ENCODE measurements around the gene OOSP4A.

OOSP4A gene

DNA sequence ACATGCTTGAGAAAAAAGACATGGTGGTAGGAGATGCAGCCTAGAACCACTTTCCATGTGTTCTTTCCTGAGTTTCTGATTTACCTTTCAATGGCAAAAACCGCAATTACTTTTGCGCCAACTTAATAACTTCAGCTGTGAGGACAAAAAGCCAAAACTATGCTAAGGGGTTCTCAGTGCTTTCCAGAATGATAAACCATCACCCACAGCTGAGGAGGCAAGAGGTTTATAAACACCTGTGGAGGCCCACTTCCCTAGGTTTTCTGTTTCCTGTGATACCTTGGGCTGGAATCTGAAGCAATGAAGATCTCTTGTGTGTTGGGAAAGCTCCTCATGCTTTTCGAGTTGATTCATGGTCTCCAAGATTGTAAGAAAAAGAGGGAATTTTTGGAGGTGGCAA, at the start of gene OOSP4A:
OOSP4A (plus strand) TSS at position 301 of the 400 bp plus-strand sequence; CDS start at position 301, 0 bp downstream.
- no peak for DNase-seq

DNA sequence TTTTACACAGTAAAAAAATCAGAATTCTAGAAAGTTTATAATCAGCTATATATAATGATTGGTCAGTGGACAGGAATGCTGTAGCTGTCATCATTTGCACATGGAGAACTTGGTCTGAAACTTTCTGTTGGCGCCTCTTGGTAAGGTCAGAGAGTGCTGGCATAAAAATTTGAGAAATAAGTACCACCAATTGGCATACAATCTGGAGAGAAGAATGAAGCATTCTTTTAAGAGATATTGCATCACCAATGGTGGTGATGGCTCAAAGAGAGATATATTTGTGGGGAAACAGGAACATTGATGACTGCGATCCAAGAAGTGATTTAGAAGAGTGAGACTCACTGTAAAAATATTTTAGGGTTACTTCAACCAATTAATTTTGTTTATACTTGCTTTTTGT, 45.4 kb upstream of the OOSP4A start:
- DNase-seq = no peak

DNA sequence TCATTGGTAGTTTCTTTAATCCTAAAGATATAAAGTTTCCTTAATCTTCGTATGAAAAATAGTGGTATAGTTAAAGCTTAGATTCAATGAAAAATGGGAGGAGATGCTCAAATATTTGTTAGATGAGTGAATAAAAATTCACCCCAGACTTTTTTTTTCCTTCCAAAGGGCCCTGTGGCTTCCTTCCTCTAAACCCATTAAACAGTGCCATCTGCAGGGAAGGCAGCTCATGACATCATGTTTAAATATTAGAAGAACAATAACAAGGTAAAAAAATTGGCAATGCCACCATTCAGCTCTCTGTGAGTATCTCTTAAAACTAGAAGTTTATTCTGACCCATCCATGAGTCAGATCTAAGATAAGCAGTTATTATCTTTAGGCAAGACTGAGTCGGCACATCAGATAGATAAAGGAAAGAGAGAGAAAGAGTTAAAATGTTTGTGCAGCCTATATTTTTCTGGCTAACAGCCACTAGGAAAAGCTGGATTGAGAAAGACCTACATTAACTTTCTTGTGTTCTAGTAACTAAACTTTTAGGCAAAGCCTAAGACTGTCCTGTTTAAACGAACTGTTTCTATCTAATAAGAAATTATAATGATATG, 44.7 kb upstream of the OOSP4A start:
- no peak for DNase-seq

DNA sequence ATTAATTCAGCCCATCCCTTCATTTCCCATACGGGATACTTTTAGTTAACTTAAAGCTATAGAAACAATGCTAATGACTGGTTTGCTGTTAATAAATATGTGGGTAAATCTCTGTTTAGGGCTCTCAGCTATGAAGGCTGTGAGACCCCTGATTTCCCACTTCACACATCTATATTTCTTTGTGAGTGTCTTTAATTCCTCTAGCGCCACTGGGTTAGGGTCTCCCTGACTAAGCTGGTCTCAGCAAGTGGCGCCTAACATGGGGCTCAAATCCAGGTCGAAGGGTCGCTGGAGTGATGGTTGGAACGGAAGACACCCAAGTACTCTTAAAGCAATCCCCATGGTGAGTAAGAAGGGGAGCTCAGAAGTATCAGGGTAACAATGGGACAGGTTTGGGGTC, 40.0 kb upstream of the OOSP4A start:
- DNase-seq = no peak

DNA sequence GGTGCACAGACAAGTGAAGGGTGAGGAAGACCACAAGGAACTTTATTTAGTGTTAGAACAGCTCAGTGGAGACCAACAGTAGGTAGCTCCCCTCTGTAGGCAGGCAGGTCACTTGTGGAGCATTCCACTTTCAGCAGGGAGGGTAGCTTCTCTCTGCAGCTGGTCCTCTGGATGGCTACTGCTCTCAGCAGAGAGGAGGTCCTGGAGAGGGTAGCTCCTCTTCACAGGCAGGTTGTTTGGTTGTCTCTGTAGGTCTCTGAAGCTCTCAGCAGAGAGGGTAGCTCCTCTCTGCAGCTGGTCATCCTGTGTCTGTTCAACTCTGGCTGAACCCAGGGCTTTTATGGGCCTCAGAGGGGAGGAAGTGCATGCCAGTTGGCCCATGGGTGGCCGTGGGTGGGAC, 32.1 kb upstream of the OOSP4A start:
- DNase-seq = no peak

DNA sequence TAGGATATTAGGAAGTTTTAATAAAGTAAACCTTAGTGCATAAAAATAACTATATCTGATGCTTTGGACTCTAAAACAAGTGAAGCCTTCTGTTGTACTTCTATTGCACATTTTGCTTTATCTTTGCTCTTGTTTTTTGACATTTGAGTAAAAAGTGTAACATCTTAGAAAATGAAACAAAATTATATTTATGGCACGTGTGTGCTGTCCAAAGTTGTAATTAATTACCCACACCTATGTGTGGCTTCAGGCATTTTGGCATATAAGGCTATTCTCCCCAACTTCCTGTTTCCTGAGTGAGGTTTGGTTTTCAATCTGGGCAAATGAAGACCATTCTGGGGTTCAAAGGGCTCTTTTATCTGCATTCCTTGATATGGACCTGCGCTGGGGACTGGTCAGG, 25.7 kb upstream of the OOSP4A start, which contains the start of gene OOSP1:
OOSP1 (plus strand) TSS at position 301 of the 400 bp plus-strand sequence; CDS start at position 324, 23 bp downstream.
- no peak for DNase-seq

DNA sequence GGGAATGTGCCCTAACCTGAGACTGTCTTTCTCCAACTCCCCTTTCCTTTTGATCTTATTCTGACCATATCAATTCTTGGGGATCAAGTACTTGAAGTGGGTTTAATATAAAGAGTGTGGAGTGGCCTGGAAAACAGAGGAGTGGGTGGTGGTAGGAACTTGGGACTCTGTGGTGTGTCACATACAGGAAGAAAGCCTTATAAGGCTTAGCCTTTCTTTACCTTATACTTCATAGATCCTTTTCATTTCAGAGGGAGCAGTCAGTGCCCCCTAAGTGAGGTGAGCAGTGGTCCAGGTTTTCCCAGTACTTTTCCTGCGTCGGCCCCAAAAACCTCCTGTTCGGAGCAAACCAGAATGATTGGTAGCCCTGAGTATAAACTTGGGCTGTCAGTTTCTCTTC, 25.1 kb upstream of the OOSP4A start:
- DNase-seq = no peak

DNA sequence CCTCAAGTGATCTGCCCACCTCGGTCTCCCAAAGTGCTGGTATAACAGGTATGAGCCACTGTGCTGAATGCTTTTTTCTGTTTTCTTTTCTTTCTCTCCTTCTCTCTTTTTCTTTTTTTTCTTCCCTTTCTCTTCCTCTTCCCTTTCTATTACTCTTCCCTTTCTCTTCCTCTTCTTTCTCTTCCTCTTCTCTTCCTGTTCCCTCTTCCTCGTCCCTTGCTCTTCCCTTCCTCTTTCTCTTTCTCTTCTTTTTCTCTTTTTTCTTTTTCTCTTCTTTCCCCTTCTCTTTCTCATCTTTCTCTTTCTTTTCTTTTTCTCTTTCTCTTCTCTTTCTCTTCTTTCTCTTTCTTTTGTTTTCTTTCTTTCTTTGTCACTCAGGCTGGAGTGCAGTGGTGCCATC, 24.4 kb upstream of the OOSP4A start:
- no peak for DNase-seq

DNA sequence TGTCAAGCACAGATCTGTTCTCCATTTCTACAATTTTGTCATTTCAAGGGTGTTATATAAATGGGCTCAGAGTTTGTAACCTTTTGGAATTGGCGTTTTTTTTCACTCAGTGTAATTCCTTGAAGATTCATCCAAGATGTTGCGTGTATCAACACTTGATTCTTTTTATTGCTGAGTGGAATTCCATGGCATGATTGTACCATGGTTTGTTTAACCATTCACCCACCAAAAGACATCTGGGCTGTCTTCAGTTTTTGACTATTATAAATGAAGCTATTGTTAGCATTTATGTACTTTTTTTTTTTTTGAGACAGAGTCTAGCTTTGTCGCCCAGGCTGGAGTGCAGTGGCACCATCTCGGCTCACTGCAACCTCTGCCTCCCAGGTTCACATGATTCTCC, 22.7 kb upstream of the OOSP4A start:
- DNase-seq = no peak

DNA sequence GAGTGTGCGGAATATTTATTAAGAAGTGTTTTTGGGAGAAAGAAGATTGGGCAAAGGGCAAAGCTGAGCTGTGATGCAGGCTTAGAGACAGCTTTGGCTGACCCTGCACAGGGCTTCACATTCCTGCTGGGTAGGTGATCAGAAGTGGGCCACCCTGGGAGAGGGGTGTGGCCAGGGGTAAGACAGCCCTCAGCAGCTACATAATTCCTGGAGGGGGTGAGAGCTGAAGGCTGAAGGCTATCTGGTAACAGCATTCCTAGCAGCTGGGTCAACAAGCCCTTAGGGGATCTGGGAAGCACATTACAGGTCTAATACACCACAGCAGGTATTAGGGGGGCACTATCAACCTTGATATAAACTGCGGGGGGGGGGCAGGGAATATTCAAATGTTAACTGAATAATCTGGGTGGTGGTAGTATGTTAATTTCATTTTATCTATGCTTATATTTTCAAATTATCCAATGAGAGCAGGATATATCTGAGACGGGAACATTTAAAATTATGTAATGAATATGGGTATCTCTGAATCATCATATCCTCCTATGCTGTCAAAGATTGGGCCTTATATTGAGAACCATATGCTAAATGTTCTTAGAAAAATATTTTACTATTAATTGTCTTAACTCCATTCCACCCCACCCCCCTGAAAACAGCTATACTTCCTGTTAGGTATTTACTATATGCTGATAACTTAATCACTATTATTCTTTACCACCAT, 19.7 kb upstream of the OOSP4A start:
- DNase-seq = no peak

DNA sequence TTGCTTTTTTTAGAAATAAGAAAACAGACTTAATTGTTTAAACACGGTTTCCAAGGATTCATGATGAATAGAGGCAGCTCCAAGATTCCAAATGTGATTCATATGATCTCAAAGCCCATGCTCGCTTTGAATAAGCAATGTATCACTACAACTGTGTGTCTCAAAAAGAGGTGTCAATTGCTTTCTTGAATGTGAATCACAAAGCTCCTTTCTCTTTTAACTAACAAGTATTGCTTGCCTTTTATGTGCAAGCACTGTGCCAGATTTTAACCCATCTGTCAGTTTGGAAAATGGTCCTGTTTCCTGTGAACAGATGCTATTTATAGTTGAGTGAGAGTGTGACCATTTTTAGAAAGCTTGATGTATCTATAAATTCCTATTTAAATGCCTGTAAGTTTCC, 19.1 kb upstream of the OOSP4A start:
- no peak for DNase-seq

DNA sequence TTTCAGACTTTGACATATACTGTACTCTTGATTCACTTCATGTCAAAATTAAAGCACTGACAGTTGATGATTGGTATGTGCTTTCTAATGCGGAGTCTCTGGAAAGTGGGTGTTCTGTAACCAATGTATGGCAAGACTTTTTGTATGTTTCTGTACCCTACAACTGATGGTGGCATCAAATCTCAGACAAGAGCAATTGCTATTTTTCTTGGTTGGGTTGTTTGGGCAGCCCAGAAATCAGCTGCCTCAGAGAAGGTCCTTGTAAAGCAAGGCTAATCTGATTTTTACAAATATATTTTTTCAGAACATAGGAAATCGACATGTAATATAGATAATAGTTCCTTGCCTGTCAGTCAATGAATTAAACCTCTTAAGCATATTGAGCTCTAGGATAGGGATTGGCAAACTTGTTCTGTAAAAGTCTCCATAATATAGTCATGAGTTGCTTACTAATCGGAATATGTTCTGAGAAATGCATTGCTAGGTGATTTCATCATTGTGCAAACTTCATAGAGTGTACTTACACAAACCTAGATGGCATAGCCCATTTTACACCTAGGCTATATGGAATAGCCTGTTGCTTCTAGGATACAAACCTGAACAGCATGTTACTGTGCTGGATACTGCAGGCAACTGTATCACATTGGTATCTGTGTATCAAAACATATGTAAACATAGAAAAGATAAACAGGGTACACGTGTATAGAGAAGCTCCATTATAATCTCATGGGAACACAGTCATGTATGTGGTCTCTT, 10.2 kb upstream of the OOSP4A start:
- DNase-seq = no peak

DNA sequence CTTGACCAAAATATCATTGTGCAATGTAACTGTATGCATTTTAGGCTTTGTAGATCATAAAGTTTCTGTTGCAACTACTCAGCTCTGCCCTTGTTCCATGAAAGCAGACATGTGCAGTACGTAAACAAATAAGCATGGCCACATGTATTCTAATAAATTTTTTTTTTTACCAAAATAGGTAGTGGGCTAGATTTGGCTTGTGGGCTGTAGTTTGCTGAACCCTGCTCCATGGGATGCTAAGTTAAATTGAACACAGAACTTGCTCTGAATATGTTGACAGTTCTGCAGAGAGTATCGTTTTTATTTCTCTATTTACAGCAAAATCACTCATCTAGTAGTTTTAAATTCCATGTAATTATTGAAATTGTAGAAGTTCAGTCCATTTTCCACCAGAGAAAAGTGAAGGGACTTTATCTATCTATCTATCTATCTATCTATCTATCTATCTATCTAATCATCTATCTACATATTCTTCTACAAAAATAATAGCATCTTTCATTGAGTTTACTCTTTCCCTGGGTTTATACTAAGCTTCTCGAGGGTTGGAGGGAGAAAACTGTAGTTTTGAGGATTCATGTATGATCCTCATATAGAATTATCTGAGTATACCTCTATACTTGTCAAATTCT, 9.5 kb upstream of the OOSP4A start:
- no peak for DNase-seq

DNA sequence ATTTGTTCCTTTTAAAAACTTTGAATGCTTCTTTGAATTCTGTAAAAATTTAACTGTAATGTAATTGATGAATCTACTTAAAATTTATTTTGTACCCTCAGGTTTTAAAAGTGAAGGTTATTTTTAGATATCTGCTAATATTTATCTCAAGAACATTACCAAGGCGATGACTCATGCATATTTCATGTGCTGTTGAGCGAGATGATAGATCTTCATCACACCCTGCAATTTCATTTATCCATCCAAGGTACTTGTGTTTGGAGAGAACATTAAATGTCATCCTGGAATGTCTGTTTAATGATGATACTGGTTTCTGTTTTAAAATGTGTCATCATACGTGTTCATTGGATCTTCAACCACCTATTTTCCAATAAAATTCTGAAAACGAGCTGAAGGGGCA, 6.7 kb upstream of the OOSP4A start:
- no peak for DNase-seq

DNA sequence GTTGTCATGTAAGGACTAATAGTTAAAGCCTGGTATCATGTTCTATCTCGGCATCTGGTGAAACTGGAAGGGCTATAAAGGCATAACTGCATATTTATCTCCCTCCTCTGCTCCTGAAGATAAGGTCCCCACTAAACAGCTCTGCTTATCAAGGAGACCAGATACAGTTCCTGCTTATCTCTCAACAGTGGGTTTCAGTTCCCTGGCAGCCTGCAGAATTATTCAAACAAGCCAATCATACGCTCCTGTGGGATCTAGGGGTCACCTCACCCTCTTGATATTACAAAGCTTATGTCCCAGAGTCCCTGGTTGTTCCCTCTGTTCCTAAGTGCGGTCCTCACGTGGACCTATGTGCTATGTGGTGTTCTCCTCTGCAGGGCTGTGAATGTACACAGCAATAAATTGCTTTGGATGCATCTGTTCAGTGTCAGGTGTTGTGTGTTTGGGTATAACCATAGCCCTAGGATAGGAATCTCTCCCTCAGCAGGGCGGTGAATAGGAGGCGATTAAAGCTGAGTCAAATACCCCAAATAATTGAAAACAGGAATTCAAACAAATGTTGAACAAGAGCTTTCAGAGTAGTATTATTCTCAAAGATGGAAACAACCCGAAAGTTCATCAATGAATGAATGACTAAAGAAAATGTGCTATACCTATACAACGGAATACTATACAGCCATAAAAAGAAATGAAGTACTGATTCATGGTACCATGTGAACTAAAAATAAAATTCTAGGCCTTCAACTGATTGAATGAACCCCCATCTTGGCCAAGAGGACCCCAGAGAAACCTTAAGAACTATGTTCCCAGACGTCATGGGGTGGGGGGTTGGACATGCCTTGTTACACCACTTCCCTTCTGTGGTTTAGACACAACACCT, 3.1 kb upstream of the OOSP4A start:
- no peak for DNase-seq

DNA sequence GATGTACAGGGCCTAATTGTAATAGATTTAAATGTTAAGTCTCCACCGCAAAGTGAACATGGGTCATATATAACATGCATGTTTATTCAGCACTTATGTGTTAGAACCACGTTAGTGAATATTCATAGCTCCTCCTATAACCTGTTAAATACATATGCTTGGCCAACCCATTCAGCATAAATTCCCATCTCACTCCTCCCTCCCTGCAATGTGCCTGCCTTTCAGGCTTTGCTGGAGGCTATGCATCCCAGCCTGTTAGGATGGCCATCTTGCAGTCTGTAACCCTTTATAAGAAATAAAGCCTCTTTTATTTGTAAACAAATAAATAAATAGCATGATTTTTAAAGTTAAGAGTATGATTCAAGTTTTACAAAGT, 1.7 kb upstream of the OOSP4A start:
- DNase-seq = no peak

DNA sequence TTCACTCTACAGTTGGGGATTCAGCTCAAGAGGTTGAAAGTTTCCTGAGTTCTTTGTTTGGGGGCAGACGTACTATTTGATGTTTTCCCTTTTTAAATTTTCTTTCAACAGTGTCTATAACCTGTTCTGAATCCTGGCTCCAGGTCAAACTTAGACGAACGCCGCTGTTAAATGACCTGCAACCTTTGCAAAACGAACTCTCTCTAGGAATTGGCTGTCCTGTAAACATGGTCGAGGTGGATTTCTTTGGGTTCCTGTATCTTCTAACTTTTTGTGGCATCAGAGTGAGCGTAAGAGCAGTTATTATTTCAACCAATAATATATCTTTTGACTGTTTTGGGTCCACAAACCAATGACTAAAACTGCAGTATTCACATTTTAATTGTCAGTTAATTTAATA, 1.6 kb downstream of the OOSP4A start:
- DNase-seq = no peak

DNA sequence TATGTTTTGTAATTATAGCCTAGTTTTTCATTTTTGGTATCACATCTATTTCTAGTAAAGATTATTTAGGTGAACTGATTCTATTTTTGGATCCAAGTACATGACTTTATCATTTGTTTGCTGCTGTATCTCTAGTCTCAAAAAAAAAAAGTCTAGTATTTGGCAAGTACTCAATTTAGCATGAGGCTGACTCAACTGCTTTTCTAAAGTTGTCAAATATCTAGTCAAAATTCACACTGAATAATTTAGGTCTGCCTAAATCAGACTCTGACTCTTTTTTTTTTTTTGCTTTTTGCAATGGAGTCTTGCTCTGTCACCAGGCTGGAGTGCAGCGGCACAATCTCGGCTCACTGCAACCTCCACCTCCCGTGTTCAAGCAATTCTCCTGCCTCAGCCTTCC, 2.4 kb downstream of the OOSP4A start:
- DNase-seq = no peak

DNA sequence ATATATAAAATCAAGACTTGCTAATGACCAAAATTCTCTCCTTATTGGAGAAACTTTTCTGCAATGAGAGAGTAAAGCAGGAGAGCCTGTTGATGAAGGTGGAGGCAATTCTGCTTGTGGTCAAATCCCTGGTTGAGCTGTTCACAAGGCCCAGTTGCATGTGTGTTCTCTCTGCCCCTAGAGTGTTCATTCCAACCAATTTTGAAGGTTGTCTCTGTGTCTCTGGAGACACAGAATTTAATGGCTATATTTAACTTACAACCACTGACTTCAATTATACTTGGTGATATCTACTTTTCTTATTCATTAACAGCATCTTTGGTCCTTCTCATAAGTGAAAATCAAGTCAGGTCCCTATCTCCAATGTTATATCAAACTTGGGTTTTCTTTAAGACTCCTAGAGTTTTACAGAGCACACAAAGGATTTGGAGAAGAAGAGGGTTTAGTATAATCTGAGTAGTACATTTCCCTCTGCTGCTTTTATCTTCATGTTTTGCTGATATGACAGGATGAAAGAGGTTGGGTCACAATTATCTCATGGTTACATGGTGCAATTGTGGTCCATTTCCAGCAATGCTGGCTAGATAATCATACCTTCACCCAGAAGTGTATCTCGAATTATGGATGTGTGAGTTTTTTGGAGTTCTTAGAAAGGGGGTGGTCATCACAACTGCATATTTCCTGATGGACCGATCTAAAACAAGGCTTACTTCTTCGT, 4.0 kb downstream of the OOSP4A start:
- no peak for DNase-seq

DNA sequence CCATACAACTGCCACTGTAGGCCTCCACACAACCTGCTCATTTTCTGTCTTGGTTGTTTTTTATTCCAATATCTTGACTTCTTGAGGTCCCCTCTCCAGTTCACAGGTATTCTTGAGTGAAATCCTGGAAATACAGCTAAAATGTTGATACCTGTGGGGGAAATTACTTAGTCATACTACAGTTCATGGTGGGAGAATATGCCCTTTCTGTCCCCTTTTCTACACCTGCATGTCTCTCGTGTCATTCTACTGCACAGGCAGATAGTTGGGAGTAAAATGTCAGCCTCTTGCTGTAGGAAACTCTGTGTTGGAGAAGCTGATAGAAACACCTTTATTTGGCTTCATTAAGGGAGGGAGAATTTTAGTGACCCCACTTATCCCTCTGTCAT, 4.6 kb downstream of the OOSP4A start:
- DNase-seq = no peak

DNA sequence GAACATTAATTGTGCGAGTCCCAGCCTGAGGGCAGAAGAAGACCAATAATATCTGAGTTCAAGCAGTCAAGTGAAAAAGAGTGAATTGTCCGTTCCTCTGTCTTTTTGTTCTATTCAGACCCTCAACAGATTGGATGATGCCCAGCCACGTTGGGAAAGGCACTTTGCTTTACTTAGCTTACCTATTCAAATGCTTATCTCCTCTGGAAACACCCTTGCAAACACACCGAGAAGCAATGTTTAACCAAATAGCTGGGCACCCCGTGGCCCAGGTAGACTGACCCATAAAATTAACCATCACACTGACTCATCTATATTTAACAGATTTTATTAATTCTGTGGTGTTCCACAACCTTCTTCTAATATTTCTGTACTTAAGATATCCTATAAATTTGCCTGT, 9.3 kb downstream of the OOSP4A start:
- DNase-seq = no peak
